Measurements from ENCODE around the gene DSN1.
"Not testable (repeated sequence)": the region's sequence is repeated elsewhere in the genome, so short reads cannot be mapped to it uniquely, and the experiment has no call there.

The DSN1 gene, protein sequence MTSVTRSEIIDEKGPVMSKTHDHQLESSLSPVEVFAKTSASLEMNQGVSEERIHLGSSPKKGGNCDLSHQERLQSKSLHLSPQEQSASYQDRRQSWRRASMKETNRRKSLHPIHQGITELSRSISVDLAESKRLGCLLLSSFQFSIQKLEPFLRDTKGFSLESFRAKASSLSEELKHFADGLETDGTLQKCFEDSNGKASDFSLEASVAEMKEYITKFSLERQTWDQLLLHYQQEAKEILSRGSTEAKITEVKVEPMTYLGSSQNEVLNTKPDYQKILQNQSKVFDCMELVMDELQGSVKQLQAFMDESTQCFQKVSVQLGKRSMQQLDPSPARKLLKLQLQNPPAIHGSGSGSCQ

GRCh38 chr20:36773597-36774390, at the start of gene DSN1:
Gene DSN1 (minus strand): TSS chr20:36773763. CDS start chr20:36771458, 2,305 bp downstream.
- DNase-seq = peak; percentile 95

DNA sequence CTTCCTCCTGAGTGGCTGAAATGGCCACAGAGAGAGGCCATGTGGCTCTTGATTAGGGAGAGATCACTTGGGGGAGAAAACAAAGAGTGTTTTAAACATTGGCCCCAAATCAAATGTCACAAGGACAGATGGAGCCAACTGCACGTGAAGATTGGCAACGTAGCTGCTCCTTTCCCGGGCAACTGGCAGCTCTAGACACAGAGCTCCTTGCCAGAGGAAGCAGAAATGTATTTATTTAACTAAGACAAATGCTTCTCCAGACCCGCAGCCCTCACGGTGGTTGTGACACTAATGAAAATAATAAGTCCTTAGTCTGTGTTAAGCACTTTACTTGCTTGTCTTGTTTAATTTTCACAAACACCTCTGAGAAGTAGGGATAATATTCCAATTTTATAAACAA, 49.6 kb upstream of the DSN1 start:
- no peak for DNase-seq

DNA sequence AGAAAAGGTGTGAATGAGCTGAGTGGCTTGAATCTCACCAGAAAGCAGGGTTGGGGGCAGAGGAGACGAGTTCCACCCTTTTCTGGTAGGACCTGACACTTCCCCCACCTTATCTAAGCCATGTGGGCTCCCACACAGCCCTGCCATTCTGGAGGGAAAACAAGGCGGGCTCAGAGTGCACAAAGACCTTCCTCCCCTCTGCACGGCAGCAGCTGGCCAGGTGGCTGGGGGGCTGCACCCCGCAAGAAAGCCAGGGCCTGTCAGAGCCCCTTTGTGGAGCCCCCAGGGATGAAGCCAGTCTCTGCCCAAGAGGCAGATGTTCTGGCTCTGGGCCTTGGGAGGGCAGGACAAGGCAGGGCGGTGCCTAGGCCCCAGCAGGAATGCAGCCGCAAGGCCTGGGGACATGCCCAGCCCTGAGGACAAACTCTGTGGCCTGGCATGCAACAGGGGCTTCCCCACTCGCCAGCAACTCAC, 48.4 kb upstream of the DSN1 start:
- no peak for DNase-seq

GRCh38 chr20:36820928-36821327, 47.4 kb upstream of the DSN1 start:
- DNase-seq = no peak

- DNase-seq = no peak
These were observed 46.5 kb upstream of the DSN1 start for GRCh38 chr20:36820073-36820472.

DNA sequence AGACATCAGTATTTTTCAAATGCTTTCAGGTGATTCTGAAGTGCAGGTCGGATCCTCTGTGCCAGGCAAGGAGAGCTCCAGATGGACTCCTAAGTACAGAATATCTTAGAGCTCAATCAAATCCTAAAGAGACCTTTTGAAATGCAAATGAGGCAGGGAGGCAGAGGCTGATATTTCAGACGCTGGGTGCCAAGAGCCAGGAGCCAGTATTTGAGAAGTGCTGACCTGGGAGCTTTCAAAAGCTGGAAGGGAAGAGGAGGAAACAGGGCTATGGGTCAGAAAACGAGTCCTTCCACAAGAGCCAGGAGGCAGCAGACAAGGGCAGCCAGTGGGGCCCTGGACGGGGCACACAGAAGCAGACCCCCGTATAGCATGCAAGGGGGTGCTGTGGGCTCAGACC, 46.1 kb upstream of the DSN1 start:
- DNase-seq = no peak

DNA sequence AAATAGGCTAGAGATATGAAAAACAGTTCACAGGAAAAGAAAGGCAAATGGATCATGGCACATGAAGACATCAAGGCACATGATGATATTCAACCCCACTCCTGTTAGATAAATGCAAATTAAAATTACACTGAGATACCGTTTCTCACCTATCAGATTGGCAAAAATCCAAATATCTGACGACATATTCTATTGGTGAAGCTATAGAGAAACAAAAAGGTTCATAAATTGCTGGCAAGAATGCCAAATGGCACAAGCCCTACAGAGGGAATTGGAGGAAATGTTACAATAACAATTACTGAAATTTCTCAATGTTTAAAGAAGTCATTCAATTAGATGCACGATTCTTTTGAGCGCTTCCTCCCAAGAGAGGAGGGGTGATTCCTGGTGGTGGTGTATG, 45.3 kb upstream of the DSN1 start:
- no peak for DNase-seq

DNA sequence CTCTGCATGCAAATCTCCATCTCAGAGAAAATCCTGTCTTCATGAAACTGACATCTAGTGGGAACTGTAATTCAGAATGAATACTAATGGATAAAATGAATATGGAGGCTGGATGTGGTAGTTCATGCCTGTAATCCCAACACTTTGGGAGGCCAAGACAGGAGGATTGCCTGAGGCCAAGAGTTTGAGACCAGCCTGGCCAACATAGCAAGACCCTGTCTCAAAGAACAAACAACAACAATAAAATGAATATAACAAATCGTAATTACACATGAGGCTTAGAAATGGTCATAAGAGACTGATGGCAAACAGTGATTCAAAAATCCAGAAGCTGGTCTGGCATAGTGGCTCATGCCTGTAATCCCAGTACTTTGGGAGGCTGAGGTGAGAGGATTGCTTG, 44.6 kb upstream of the DSN1 start:
- DNase-seq = no peak

DNA sequence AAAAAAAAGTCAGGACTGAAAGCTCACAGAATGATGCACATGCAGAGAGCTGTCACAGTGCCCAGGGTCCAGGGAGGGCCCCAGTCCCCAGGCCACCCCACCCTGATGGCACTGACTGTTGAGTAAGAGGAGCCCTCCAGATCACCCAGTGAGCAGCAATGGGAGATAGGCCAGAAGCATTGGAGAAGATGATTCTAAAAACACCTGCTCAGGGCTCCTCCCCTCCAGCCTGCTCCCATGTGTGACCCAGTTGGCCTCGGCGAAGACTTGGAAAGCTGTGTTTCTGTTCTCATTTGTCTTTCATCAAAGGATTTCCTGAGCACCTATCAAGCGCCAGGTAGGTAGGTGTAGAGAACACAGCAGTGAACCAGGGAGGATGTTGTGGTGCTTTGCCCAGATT, 43.9 kb upstream of the DSN1 start:
- DNase-seq = no peak

DNA sequence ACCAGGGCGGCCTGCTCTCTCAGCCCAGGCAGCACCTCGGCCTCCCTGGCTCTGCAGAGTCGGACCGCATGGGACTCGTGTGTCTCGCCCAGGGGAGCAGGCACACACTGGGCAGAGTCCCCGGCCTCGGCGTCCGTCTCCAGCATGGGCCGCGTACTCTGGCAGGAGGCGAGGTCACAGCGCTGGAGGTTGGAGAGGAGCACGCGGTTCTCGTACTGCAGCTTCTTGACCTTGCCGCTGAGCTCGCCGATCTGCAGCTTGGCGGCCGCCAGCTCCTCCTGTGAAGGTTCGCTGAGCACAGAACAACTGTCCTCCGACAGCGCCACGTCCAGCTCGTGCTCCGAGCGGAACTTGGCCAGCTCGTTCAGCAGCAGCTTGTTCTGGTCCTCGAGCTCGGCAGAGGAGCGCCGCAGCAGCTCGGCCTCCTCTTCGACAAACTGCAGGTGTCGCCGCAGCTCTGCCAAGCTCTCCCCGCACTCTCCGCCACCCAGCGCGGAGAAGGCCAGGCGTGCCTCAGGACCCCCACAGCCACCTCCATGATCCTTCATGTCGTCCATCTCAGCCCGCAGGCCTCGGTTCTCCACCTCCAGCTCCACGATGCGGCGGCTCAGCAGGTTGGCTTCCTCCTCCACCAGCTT, 42.0 kb upstream of the DSN1 start:
- DNase-seq = no peak

DNA sequence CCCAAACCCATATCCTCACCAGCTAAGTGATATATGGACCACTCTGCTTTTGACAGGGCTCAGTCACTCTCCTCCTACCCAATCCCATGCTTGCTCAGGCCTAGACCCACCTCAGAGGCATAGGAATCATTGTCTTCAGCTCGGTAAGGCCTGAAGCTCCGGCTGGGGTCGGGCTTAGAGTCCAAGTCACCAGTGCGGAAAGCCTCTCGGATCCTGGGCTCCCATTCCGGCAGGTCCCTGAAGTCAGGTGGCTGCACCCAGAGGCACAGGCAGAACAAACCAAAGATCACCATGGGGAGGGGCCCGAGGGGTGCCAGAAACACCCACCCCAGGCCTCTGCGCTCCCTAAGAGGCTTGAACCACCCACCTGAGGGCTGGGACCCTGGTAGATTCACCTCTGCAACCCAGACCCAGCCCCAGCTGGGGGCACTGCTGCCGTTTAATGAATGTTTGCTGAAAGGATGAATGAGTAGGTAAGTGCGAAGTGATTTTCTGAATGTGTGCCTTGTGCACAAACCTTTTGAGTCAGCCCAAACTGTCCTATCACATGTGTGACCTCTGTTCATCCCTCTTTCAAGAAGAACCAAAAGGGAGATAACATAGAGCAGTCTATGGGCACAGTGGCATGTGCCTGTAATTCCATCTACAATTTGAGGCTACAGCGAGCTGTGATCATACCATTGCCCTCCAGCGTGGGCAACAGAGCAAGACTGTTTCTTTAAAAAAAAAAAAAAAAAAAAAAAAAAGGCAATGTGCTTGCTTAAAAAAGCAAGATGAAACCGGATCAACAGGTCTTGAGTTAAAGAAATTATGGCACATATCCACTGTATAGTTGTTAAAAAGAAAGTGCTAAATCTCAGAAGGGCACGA, 39.3 kb upstream of the DSN1 start:
- no peak for DNase-seq

- DNase-seq = peak; percentile 9
These were observed 35.0 kb upstream of the DSN1 start for GRCh38 chr20:36808317-36809257.

- no peak for DNase-seq
These were observed 32.5 kb upstream of the DSN1 start for GRCh38 chr20:36806049-36806448.

DNA sequence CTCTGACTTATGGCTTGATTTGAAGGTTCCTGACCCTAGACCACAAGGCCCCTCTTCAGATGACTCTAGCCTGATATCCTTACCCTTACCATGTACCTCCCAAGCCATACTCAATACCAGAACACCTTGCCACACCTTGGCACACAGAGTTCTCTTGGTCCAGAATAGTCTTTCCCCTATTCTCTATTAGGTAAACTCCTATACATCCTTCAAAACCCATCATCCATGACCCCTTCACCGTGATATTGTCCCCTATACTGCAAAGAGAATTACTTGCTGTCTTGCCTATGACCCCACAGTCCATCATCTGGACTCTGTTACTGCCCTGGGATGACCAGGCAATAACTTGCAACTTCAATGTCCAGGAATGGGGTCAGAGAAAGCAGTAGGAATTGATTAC, 31.8 kb upstream of the DSN1 start:
- no peak for DNase-seq

DNA sequence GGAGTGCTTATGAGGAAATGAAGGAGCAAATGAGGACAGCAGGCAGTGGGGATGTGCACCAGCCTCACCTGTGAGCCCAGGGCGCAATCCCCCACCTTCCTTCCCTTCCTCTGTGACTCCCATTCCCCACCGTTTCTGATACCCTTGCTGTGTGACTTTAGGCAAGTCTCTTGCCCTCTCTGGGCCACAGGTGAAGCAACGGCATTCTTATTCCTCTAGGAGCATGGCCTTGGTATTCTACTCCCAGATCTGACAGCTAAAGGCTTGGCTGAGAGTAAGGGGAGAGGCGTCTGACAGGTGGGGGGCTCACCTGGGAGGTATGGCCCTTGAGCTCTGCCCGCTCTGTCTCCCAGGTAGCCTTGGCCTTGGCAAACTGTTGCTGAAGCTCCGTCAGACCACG, 30.9 kb upstream of the DSN1 start:
- DNase-seq = no peak

DNA sequence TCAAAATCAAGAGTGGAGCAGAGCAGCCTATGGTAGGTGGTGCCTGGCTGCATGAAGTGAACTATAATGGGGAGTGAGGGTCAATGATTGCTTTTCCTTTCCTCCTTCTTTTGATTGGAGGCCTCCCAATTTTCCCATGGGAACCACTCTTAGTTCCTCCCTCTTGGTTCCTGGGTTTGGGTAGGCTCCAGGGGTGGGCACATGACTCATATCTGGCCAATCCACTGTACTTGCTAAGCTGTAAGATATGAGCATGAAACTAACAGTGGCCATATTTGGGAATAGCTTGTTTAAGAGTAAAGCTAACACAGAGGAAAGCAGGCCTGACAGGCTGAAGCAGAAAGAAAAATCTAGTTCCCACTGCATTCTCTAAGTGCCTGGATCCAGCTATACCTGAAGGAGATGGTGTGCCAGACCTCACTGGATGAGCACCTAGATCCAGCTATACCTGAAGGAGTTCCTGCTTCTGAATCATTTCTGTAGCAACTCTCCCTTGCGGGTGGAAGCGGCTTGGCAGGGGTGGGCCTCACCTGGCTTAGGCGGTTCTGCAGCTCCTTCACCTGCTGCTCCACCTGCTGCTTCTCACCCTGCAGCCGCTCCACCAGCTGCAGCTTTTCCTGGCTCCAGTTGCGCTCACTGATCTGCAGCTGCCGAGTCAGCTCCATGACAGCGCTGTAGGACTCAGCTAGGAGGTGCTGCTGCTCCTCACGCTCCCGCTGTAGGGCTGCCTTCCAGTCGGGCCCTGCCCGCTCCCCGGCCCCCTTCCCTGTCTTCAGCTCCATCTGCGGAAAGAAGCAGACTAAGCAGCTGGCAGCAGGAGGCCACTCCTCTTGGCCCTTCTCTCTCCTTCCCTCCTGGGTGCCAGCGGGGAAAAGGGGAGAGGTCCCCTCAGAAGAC, 29.0 kb upstream of the DSN1 start:
- no peak for DNase-seq

GRCh38 chr20:36800410-36800809, 26.8 kb upstream of the DSN1 start:
- DNase-seq = no peak

GRCh38 chr20:36799313-36799712, 25.8 kb upstream of the DSN1 start:
- DNase-seq = not testable (repeated sequence)

GRCh38 chr20:36796875-36797274, 23.3 kb upstream of the DSN1 start:
- DNase-seq = no peak

GRCh38 chr20:36796117-36796516, 22.6 kb upstream of the DSN1 start:
- no peak for DNase-seq

DNA sequence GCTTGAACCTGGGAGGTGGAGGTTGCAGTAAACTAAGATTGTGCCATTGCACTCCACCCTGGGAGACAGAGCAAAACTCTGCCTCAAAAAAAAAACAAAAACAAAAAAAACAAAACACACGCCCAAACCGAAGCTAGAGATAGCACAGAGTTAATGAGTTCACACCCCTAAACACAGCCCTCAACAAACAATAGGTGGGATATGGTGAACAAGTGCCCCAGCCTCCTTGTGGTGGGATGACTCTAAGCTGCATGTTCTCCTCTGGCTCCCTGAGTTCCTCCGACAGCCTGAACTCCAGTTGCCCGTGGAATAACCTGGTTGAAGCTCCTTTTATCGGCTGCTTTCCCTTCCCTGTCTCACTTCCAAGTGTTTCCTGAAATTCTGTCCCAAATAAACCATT, 22.1 kb upstream of the DSN1 start:
- DNase-seq = no peak
